ENCODE data around the gene HRG. TPM values are rescaled to one million over a fixed set of nuclear protein-coding genes. Genes with fewer than 3 reads are reported as not detected.

The HRG gene
- polyA plus RNA-seq, 1 donor, result 0.18 TPM

Other genes starting within 250 kb of the HRG start
- gene CRYGS, start 121.6 kb upstream of the HRG start, polyA plus RNA-seq (ENCODE audit: insufficient read length), result 3.5 TPM
- gene TBCCD1, start 98.7 kb upstream of the HRG start, polyA plus RNA-seq (ENCODE audit: insufficient read length), result 11.5 TPM
- 34.2 TPM for gene DNAJB11, start 95.3 kb upstream of the HRG start, polyA plus RNA-seq (ENCODE audit: insufficient read length)
- 0.45 TPM for gene AHSG, start 53.0 kb upstream of the HRG start, polyA plus RNA-seq (ENCODE audit: insufficient read length)
- gene FETUB, start 25.6 kb upstream of the HRG start, polyA plus RNA-seq (ENCODE audit: insufficient read length), result not detected
- 0.06 TPM for gene KNG1, start 51.3 kb downstream of the HRG start, polyA plus RNA-seq (ENCODE audit: insufficient read length)
- gene EIF4A2, start 117.6 kb downstream of the HRG start, polyA plus RNA-seq (ENCODE audit: insufficient read length), result 506 TPM
- 20.7 TPM for gene RFC4, start 140.5 kb downstream of the HRG start, polyA plus RNA-seq (ENCODE audit: insufficient read length)
- gene ADIPOQ, start 176.7 kb downstream of the HRG start, polyA plus RNA-seq (ENCODE audit: insufficient read length), result 7.3 TPM